ENCODE results near the gene RPP40. TPM values are rescaled to one million over a fixed set of nuclear protein-coding genes. Genes with fewer than 3 reads are reported as not detected.

Gene RPP40
- total and polyA plus RNA-seq, 2 of the 8 experiments (the other 6 are each of a cell fraction or from before 2014, with no cell fraction given), result 7.0 to 15.7 TPM

- 89% methylated on average over 9 of the region's 9 CpGs; no CpG with 5 or more reads in 1 of the 2 experiments for WGBS, 2 experiments (ENCODE audit: extremely low coverage in 1 of 2, insufficient coverage in 1 of 2, insufficient read length in 1 of 2, insufficient replicate concordance in 2 of 2, low coverage in 1 of 2, low lambda C conversion rate in 2 of 2, missing lambda C conversion rate in 1 of 2)
- Histone ChIP-seq H3K56ac (replicated peaks; ENCODE audit: insufficient read length, low read depth, low read length) (no peak overlapping the region), H2BK120ac (replicated peaks; ENCODE audit: low read depth, low read length) (no peak overlapping the region), H3K4me1 (replicated peaks in 1 of 4; ENCODE audit: control insufficient read depth in 3 of 4, insufficient read depth in 4 of 4, low read length in 3 of 4) (peaks cover 4 to 8% (median 6%) of the 10 kb centered on the region in 4 experiments), H3K27ac (ENCODE audit: low read depth, low read length) (no peak overlapping the region), H2BK5ac (ENCODE audit: low read depth, low read length) (no peak overlapping the region), H3K36me3 (ENCODE audit: control insufficient read depth in 2 of 4, insufficient read depth in 4 of 4, low read length in 3 of 4) (no peaks in the 10 kb centered on the region), H3K27me3 (replicated peaks in 1 of 4; ENCODE audit: control insufficient read depth in 3 of 4, extremely low read depth in 1 of 4, insufficient read depth in 3 of 4, low read length in 3 of 4) (no peaks in the 10 kb centered on the region), H3K9me3 (ENCODE audit: insufficient read depth in 2 of 2, low read depth in 1 of 2, low read length in 1 of 2) (no peaks in the 10 kb centered on the region), H3K79me2 (ENCODE audit: control insufficient read depth in 1 of 2, insufficient read depth in 2 of 2, low read length in 2 of 2) (no peaks in the 10 kb centered on the region), H4K5ac (ENCODE audit: insufficient read length, low read depth, low read length) (no peak overlapping the region), H3K79me1 (ENCODE audit: low read depth, low read length) (no peaks in the 10 kb centered on the region), H3K4me2 (ENCODE audit: insufficient read depth in 1 of 2, low read depth in 2 of 2, low read length in 2 of 2) (no peak overlapping the region), H4K20me1 (replicated peaks in 1 of 2; ENCODE audit: control insufficient read depth in 1 of 2, insufficient read depth in 2 of 2, low read length in 2 of 2) (no peaks in the 10 kb centered on the region), H3K4ac (replicated peaks; ENCODE audit: insufficient read length, low read depth, low read length) (no peak overlapping the region), H2BK20ac (ENCODE audit: low read length) (no peak overlapping the region), H3K23me2 (ENCODE audit: low read depth, low read length) (no peaks in the 10 kb centered on the region), H3K4me3 (ENCODE audit: extremely low read depth in 1 of 4, insufficient read depth in 2 of 4, low read depth in 3 of 4, low read length in 4 of 4) (no peak overlapping the region), H3K23ac (ENCODE audit: insufficient read length) (no peak overlapping the region), H4K8ac (ENCODE audit: extremely low read depth, insufficient read depth, low read length) (no peak overlapping the region), H3K18ac (ENCODE audit: extremely low read depth, low read length) (no peak overlapping the region), H2AK5ac (ENCODE audit: low read depth, low read length) (no peak overlapping the region), H2AFZ (ENCODE audit: low read length) (no peak overlapping the region), H2BK15ac (ENCODE audit: low read length) (no peak overlapping the region), H2BK12ac (ENCODE audit: low read depth, low read length) (no peak overlapping the region), H3K9ac (replicated peaks in 1 of 4; ENCODE audit: extremely low read depth in 1 of 4, low read depth in 3 of 4, low read length in 3 of 4) (no peak overlapping the region), H4K91ac (replicated peaks; ENCODE audit: insufficient read length, low read length) (no peak overlapping the region), H3K14ac (ENCODE audit: insufficient read length) (no peak overlapping the region)
- POLR2A ChIA-PET (ENCODE audit: partially characterized antibody), result no interaction called here
- CTCF ChIA-PET (ENCODE audit: partially characterized antibody), result interaction anchor here (1.2 kb wide), 1 partner anchor 59 kb away, joined by 4 read pairs; no protein-coding TSS in a partner anchor
- DNase-seq (ENCODE audit: low read depth in 1 of 2, low spot score in 2 of 2) (no peak), FAIRE-seq (no peak)
- no peak for TF ChIP-seq CREB1 (IDR thresholded peaks at IDR 0.05)
- TF ChIP-seq BACH1 (IDR thresholded peaks at IDR 0.05; ENCODE audit: low read length), result no peak
- TF ChIP-seq ZNF274 (IDR thresholded peaks at IDR 0.05; ENCODE audit: borderline replicate concordance, extremely low read depth, low read length), result no peak
- TF ChIP-seq NANOG (IDR thresholded peaks at IDR 0.05; ENCODE audit: insufficient read depth, low read depth, low read length, poor library complexity, severe bottlenecking), result no peak
- no peak for TF ChIP-seq RAD21 (IDR thresholded peaks at IDR 0.05 in 1 of 2, conservative IDR thresholded peaks at IDR 0.05 in 1 of 2; ENCODE audit: low read depth in 2 of 2, low read length in 2 of 2)
- TF ChIP-seq JUN (IDR thresholded peaks at IDR 0.05; ENCODE audit: low read depth, low read length), result no peak
- TF ChIP-seq RFX5 (IDR thresholded peaks at IDR 0.05; ENCODE audit: borderline replicate concordance, low read depth, low read length), result no peak
- TF ChIP-seq MAFK (IDR thresholded peaks at IDR 0.05; ENCODE audit: low read depth, low read length), result no peak
- TF ChIP-seq TAF7 (optimal IDR thresholded peaks at IDR 0.05; ENCODE audit: borderline replicate concordance, low read depth, low read length), result no peak
- no peak for TF ChIP-seq SRF (IDR thresholded peaks at IDR 0.05; ENCODE audit: low read depth, low read length)
- no peak for TF ChIP-seq CBX5 (IDR thresholded peaks at IDR 0.05; ENCODE audit: low read depth, low read length)
- no peak for TF ChIP-seq EZH2 (IDR thresholded peaks at IDR 0.05; ENCODE audit: low read depth, low read length, severe bottlenecking)
- TF ChIP-seq ASH2L (IDR thresholded peaks at IDR 0.05; ENCODE audit: low read length), result no peak
- TF ChIP-seq SP1 (IDR thresholded peaks at IDR 0.05; ENCODE audit: low read depth, low read length), result no peak
Observed at GRCh38 chr6:4970739-4971395, 33.0 kb downstream of the RPP40 start.
